WTC11 (cell line): ENCODE results near the gene LUC7L3. TPM values are rescaled to one million over a fixed set of nuclear protein-coding genes. Genes with fewer than 3 reads are reported as not detected.

ENCODE experiments used
- ATAC-seq: fragments of 200-7000 bp; cut with Tn5 transposase; 2 replicates; pipeline ENCODE4 v1.10.0; 2021; ENCODE audit warnings: mild to moderate bottlenecking, moderate library complexity
- CTCF ChIA-PET: fragments of 300-600 bp; sonication (Branson Sonifier 250); formaldehyde crosslinking; loops from one replicate; lab custom pipeline; 2021; ENCODE audit warnings: antibody characterized with exemption; lab: Charles Lee
- POLR2A ChIA-PET: fragments of 350-600 bp; sonication (Branson Sonifier 250); formaldehyde crosslinking; loops from one replicate; lab custom pipeline; 2021; ENCODE audit warnings: antibody characterized with exemption; lab: Charles Lee
- DNase-seq: peaks from one replicate; pipeline ENCODE4 v3.0.0; 2021; ENCODE audit warnings: low spot score
- H3K27ac Mint-ChIP-seq: 2 replicates; pipeline ENCODE4 v1.8.0; 2021; ENCODE audit warnings: mixed read lengths
- H3K27me3 Mint-ChIP-seq: 2 replicates; pipeline ENCODE4 v1.8.0; 2021; ENCODE audit warnings: low read depth, mild to moderate bottlenecking, moderate library complexity, mixed read lengths
- H3K36me3 Mint-ChIP-seq: 2 replicates; pipeline ENCODE4 v1.8.0; 2021; ENCODE audit warnings: mixed read lengths
- H3K4me1 Mint-ChIP-seq: 2 replicates; pipeline ENCODE4 v1.8.0; 2022; ENCODE audit warnings: mixed read lengths
- H3K4me3 Mint-ChIP-seq: 2 replicates; pipeline ENCODE4 v1.8.0; 2021; ENCODE audit warnings: mild to moderate bottlenecking, moderate library complexity, mixed read lengths
- H3K9me3 Mint-ChIP-seq: 2 replicates; pipeline ENCODE4 v1.8.0; 2021; ENCODE audit warnings: mixed read lengths
- CTCF ChIP-seq: fragments of 200-600 bp; IDR thresholded peaks from 2 replicates; pipeline ENCODE4 v1.8.0; 2022; ENCODE audit warnings: antibody characterized with exemption
- ELF4 ChIP-seq: sonication (generic); formaldehyde crosslinking; IDR thresholded peaks from 2 replicates; pipeline ENCODE4 v1.8.1; 2022; ENCODE audit warnings: low read depth, mild to moderate bottlenecking, moderate library complexity, missing genetic modification reagents
- ETV6 ChIP-seq: sonication (generic); formaldehyde crosslinking; IDR thresholded peaks from 2 replicates; pipeline ENCODE4 v1.8.1; 2022; ENCODE audit warnings: mild to moderate bottlenecking, missing genetic modification reagents
- FOXP4 ChIP-seq: sonication (generic); formaldehyde crosslinking; IDR thresholded peaks from 2 replicates; pipeline ENCODE4 v1.8.0; 2022; ENCODE audit warnings: mild to moderate bottlenecking, missing genetic modification reagents
- GABPB1 ChIP-seq: sonication (generic); formaldehyde crosslinking; IDR thresholded peaks from 2 replicates; pipeline ENCODE4 v1.8.1; 2023; ENCODE audit warnings: mild to moderate bottlenecking, missing genetic modification reagents
- IRF1 ChIP-seq: sonication (generic); formaldehyde crosslinking; IDR thresholded peaks from 2 replicates; pipeline ENCODE4 v1.8.0; 2023; ENCODE audit warnings: missing genetic modification reagents
- JAZF1 ChIP-seq: fragments of 250-450 bp; sonication (Bioruptor Pico); IDR thresholded peaks from 2 replicates; pipeline ENCODE4 v1.9.0; 2021; ENCODE audit warnings: moderate library complexity, mild to moderate bottlenecking, inconsistent platforms
- MLX ChIP-seq: sonication (generic); formaldehyde crosslinking; IDR thresholded peaks from 2 replicates; pipeline ENCODE4 v1.8.1; 2023; ENCODE audit warnings: mild to moderate bottlenecking, missing genetic modification reagents, moderate library complexity
- MXD4 ChIP-seq: fragments of 250-450 bp; sonication (Bioruptor Pico); IDR thresholded peaks from 2 replicates; pipeline ENCODE4 v1.8.0; 2021; ENCODE audit warnings: mild to moderate bottlenecking, moderate library complexity, borderline replicate concordance
- PRDM15 ChIP-seq: sonication (generic); formaldehyde crosslinking; IDR thresholded peaks from 2 replicates; pipeline ENCODE4 v1.8.0; 2022; ENCODE audit warnings: missing genetic modification reagents
- USF1 ChIP-seq: sonication (generic); formaldehyde crosslinking; IDR thresholded peaks from 2 replicates; pipeline ENCODE4 v1.8.0; 2022; ENCODE audit warnings: mild to moderate bottlenecking, missing genetic modification reagents
- ZNF317 ChIP-seq: sonication (generic); formaldehyde crosslinking; IDR thresholded peaks from 2 replicates; pipeline ENCODE4 v1.8.1; 2023; ENCODE audit warnings: low read depth, mild to moderate bottlenecking, moderate library complexity, missing genetic modification reagents, borderline replicate concordance
- ZNF532 ChIP-seq: fragments of 250-450 bp; sonication (Bioruptor Pico); IDR thresholded peaks from 2 replicates; pipeline ENCODE4 v1.9.0; 2021; ENCODE audit warnings: mild to moderate bottlenecking, borderline replicate concordance
- total RNA-seq: library from RNA; stranded (reverse); gene quantifications from 3 replicates; pipeline ENCODE4 v1.2.3, GENCODE V29; 2021

LUC7L3 gene
- total RNA-seq, 1 experiment from 2014 or later, result 190 TPM

- no peaks in the 10 kb centered on the region for H3K9me3 Mint-ChIP-seq
- POLR2A ChIA-PET, result no interaction called here
- DNase-seq, result no peak
- TF ChIP-seq CTCF (no peak), JAZF1 (CRISPR knock-in tag) (no peak), ETV6 (CRISPR knock-in tag) (no peak), FOXP4 (CRISPR knock-in tag) (no peak), PRDM15 (CRISPR knock-in tag) (no peak), MXD4 (CRISPR knock-in tag) (no peak), USF1 (CRISPR knock-in tag) (no peak), MLX (no peak), ZNF317 (CRISPR knock-in tag) (no peak), ELF4 (CRISPR knock-in tag) (no peak), IRF1 (CRISPR knock-in tag) (no peak)
- CTCF ChIA-PET, result interaction anchor here (0.5 to 2.2 kb wide), 6 partner anchors 48 to 288 kb away, joined by 3 to 12 read pairs (median 5); partner anchors contain the start of gene LRRC59
- no peak overlapping the region for H3K4me3 Mint-ChIP-seq
- peaks cover 38% of the 10 kb centered on the region for H3K4me1 Mint-ChIP-seq
- no peaks in the 10 kb centered on the region for H3K36me3 Mint-ChIP-seq
- H3K27ac Mint-ChIP-seq, result no peak overlapping the region; the same call in 1 of the 2 replicates
- no peak for ATAC-seq
- no peaks in the 10 kb centered on the region for H3K27me3 Mint-ChIP-seq
These were observed 33.5 kb upstream of the LUC7L3 start for GRCh38 chr17:50685691-50686493.

- Mint-ChIP-seq H3K27me3 (no peaks in the 10 kb centered on the region), H3K9me3 (no peaks in the 10 kb centered on the region), H3K4me1 (peaks cover 31% of the 10 kb centered on the region), H3K4me3 (no peak overlapping the region), H3K36me3 (no peaks in the 10 kb centered on the region), H3K27ac (peak overlapping the region; percentile 57)
- no peak for TF ChIP-seq ZNF317 (CRISPR knock-in tag)
- peak; percentile 65; the same call in 1 of the 2 replicates for TF ChIP-seq GABPB1 (CRISPR knock-in tag)
- TF ChIP-seq ZNF532 (CRISPR knock-in tag), result no peak
- ChIA-PET POLR2A (no interaction called here), CTCF (interaction anchor here (0.5 to 2.2 kb wide), 6 partner anchors 47 to 289 kb away, joined by 3 to 8 read pairs (median 5); partner anchors contain the start of gene LRRC59)
- no peak for DNase-seq
- ATAC-seq, result no peak
These were observed 32.8 kb upstream of the LUC7L3 start for GRCh38 chr17:50686494-50687199.
